Articular chondrocyte of knee joint (primary cell): ENCODE results near the gene PRDM7. TPM values are rescaled to one million over a fixed set of nuclear protein-coding genes. Genes with fewer than 3 reads are reported as not detected.

Source experiments
- total RNA-seq: library from RNA; depleted of rRNA; stranded (reverse); fragments of >200 nt; gene quantifications from 2 replicates; pipeline ENCODE4 v1.2.3, GENCODE V29; 2012

The PRDM7 gene
- not detected in 2 replicates for total RNA-seq

DNA sequence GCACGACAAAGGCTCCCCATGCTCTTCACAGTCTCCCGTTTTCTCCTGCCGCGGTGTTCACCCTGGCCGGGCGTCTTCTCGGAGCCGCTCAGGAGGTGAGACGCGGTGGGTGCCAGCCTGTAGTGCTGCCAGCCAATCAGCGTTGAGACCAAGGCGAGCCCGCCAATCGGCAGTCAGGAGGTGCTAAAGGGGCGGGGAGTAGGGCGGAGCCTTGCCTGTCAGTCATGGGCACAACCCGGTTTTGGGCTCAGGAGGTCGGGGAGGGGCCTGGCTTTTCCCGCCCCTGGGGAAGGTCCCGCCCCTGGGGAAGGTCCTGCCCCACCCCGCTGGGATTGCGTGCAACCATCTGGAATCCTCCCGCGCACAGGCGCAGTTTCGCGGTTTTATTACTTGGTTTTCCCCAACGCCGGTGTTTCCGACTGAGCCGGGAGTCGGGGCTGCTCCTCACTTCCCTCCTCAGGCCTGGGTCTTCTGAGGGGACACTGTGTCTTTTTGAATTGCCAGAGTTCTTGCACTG lies at the start of gene PRDM7:
Gene PRDM7 (minus strand): TSS at position 92 of the 517 bp plus-strand sequence. CDS start 1,421 bp downstream, outside the sequence.

DNA sequence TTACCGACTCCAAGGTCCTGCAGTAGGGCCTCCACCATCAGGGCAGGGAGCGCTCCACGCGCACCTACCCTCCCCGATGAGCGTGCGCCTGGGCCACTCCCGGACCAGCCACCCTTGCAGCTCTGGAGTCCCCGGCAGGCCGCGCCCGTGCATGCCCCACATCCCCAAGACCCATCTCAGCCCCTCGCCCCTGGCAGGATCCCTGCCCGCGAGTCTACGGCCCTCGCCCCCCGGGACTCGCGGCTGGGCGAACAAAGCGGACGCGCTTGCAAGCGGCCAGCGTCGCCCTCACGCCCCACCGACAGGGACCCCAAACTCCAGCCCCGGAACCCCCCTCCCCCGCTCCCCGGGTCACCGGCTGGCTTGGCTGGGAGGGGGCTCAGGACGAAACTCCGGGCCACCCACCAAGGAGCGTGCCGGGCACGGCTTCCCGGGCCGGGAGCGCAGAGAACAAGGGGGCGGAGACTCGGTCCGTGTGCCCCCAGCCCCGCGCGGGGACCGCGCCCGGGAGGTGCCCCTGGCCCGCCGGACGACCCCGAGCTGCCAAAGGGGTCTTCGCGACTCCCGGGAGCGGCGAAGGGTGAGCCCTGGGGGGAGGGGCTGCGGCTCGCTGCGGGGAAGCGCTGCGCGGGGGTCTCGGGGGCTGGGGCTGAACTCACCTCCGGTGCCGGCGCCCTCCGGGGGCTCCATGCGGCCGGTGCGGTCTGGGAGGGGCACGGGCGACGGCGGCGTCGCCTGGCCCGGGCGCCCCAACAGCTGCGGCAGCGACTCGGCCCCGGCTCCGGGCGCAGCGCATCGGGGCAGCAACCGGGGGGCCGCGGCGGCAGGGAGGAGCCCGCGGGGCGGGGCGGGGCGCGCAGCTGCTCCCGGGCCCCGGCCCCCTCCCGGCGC lies 58.2 kb downstream of the PRDM7 start, which contains the start of gene DBNDD1:
Gene DBNDD1 (minus strand): TSS at position 805 of the 891 bp plus-strand sequence. CDS start 115 bp downstream, at position 690.

Other genes starting within 250 kb of the PRDM7 start
- 2.2 TPM in 2 replicates for gene SPIRE2, start 248.9 kb downstream of the PRDM7 start, total RNA-seq
- gene TCF25, start 203.7 kb downstream of the PRDM7 start, total RNA-seq: 166 and 179 TPM in 2 replicates
- 5.4 and 8.2 TPM in 2 replicates for gene MC1R, start 158.5 kb downstream of the PRDM7 start, total RNA-seq
- gene TUBB3, start 154.0 kb downstream of the PRDM7 start, total RNA-seq: 90.6 and 121 TPM in 2 replicates
- 45.2 and 47.9 TPM in 2 replicates for gene DEF8, start 128.6 kb downstream of the PRDM7 start, total RNA-seq
- 0.97 and 1.2 TPM in 2 replicates for gene DBNDD1, start 57.9 kb downstream of the PRDM7 start, total RNA-seq